ENCODE results near the gene ALDH1A3. TPM values are rescaled to one million over a fixed set of nuclear protein-coding genes. Genes with fewer than 3 reads are reported as not detected.
A peak's percentile ranks its signal among the peaks of the same experiment; 100 is the strongest.

The ALDH1A3 gene
- total RNA-seq, 1 experiment from 2014 or later = 248 TPM

GRCh38 chr15:100875976-100876375 lies 3.7 kb upstream of the ALDH1A3 start:
- ChIA-PET CTCF (interaction anchor here (1.2 to 1.6 kb wide), 2 partner anchors 131 to 204 kb away, joined by 3 to 5 read pairs; no protein-coding TSS in a partner anchor), RAD21 (ENCODE audit: low non-redundant PET in 1 of 2, low total read pairs in 2 of 2, uncharacterized antibody in 2 of 2, unreplicated experiment in 2 of 2) (no interaction called here), POLR2A (no interaction called here)
- no peak for TF ChIP-seq ZNF274 (IDR thresholded peaks at IDR 0.05; ENCODE audit: low read depth, low read length)
- TF ChIP-seq ZFX (IDR thresholded peaks at IDR 0.05) = no peak
- no peak for TF ChIP-seq CBX3 (IDR thresholded peaks at IDR 0.05; ENCODE audit: low read depth)
- TF ChIP-seq ATF3 (IDR thresholded peaks at IDR 0.05) = no peak
- TF ChIP-seq MAX (IDR thresholded peaks at IDR 0.05) = no peak
- no peak for TF ChIP-seq POLR2AphosphoS5 (IDR thresholded peaks at IDR 0.05; ENCODE audit: low read depth, low read length)
- no peak for TF ChIP-seq RAD21 (IDR thresholded peaks at IDR 0.05; ENCODE audit: low read depth)
- TF ChIP-seq JUND (IDR thresholded peaks at IDR 0.05) = no peak
- TF ChIP-seq YY1 (IDR thresholded peaks at IDR 0.05; ENCODE audit: extremely low read depth, insufficient replicate concordance, low read depth, low read length) = no peak
- H2AFZ ChIP-seq (ENCODE audit: low read depth, low read length, poor library complexity, severe bottlenecking) = no peak overlapping the region
- H3K9me2 ChIP-seq (ENCODE audit: insufficient read depth) = no peaks in the 10 kb centered on the region
- DNase-seq (ENCODE audit: low read depth, low spot score) (no peak), ATAC-seq (no peak)
- H3K9me3 ChIP-seq (ENCODE audit: control insufficient read depth in 1 of 2, insufficient read depth in 1 of 2, low read depth in 1 of 2, low read length in 2 of 2) = no peaks in the 10 kb centered on the region
- H4K20me1 ChIP-seq (ENCODE audit: insufficient read depth) = no peaks in the 10 kb centered on the region; the same call in 1 of the 2 replicates
- no peak overlapping the region for H3K27ac ChIP-seq (ENCODE audit: low read depth, low read length)
- H3K79me2 ChIP-seq (ENCODE audit: insufficient read depth, low read length) = peaks cover 25% of the 10 kb centered on the region
- intact Hi-C loops (cut with micrococcal nuclease) = no loop called here
- peaks cover 22 to 49% of the 10 kb centered on the region in 2 experiments for H3K4me1 ChIP-seq (ENCODE audit: control insufficient read depth in 1 of 2, insufficient read depth in 2 of 2, low read length in 2 of 2)
- peaks cover 0 to 3% of the 10 kb centered on the region in 2 experiments; a peak in 1 of 4 replicates for H3K36me3 ChIP-seq (ENCODE audit: control insufficient read depth in 1 of 2, insufficient read depth in 2 of 2, low read length in 2 of 2)
- no peak overlapping the region for H3K9ac ChIP-seq (ENCODE audit: low read length)
- no peak overlapping the region for H3K4me2 ChIP-seq (ENCODE audit: low read length)
- no peak overlapping the region for H3K4me3 ChIP-seq (replicated peaks in 1 of 2; ENCODE audit: low read depth in 1 of 2, low read length in 2 of 2)
- no peaks in the 10 kb centered on the region for H3K27me3 ChIP-seq (ENCODE audit: insufficient read depth, low read length)
- BruUV-seq (replicated peaks) = no TSS peak

- DNase-seq (ENCODE audit: low read depth, low spot score) (peak; percentile 66), ATAC-seq (peak; percentile 62)
- peak overlapping the region; percentile 3; the same call in 1 of the 2 replicates for H3K27ac ChIP-seq (ENCODE audit: low read depth, low read length)
- peaks cover 28 to 64% of the 10 kb centered on the region in 2 experiments for H3K4me1 ChIP-seq (ENCODE audit: control insufficient read depth in 1 of 2, insufficient read depth in 2 of 2, low read length in 2 of 2)
- peaks cover 12% of the 10 kb centered on the region; the same call in 1 of the 2 replicates for H4K20me1 ChIP-seq (ENCODE audit: insufficient read depth)
- H3K27me3 ChIP-seq (ENCODE audit: insufficient read depth, low read length) = no peaks in the 10 kb centered on the region
- peak overlapping the region; percentile 89 for H3K4me2 ChIP-seq (ENCODE audit: low read length)
- ChIA-PET POLR2A (interaction anchor here (1.2 kb wide), 1 partner anchor 164 kb away, joined by 3 read pairs; no protein-coding TSS in a partner anchor), RAD21 (ENCODE audit: low non-redundant PET in 1 of 2, low total read pairs in 2 of 2, uncharacterized antibody in 2 of 2, unreplicated experiment in 2 of 2) (no interaction called here), CTCF (interaction anchor here (1.0 to 1.7 kb wide), 3 partner anchors 8 to 206 kb away, joined by 3 to 5 read pairs (median 3); no protein-coding TSS in a partner anchor)
- intact Hi-C loops (cut with micrococcal nuclease) = no loop called here
- no TSS peak for BruUV-seq (replicated peaks)
- H3K9ac ChIP-seq (ENCODE audit: low read length) = peak overlapping the region; percentile 90
- H2AFZ ChIP-seq (ENCODE audit: low read depth, low read length, poor library complexity, severe bottlenecking) = no peak overlapping the region
- H3K36me3 ChIP-seq (ENCODE audit: control insufficient read depth in 1 of 2, insufficient read depth in 2 of 2, low read length in 2 of 2) = peaks cover 0 to 14% of the 10 kb centered on the region in 2 experiments; a peak in 1 of 4 replicates
- no peaks in the 10 kb centered on the region for H3K9me3 ChIP-seq (ENCODE audit: control insufficient read depth in 1 of 2, insufficient read depth in 1 of 2, low read depth in 1 of 2, low read length in 2 of 2)
- peaks cover 40% of the 10 kb centered on the region for H3K79me2 ChIP-seq (ENCODE audit: insufficient read depth, low read length)
- no peak overlapping the region for H3K4me3 ChIP-seq (replicated peaks in 1 of 2; ENCODE audit: low read depth in 1 of 2, low read length in 2 of 2)
- no peaks in the 10 kb centered on the region for H3K9me2 ChIP-seq (ENCODE audit: insufficient read depth)
- TF ChIP-seq RAD21 (IDR thresholded peaks at IDR 0.05; ENCODE audit: low read depth) (no peak), CEBPB (IDR thresholded peaks at IDR 0.05; ENCODE audit: low read depth) (no peak), SP1 (IDR thresholded peaks at IDR 0.05; ENCODE audit: low read depth) (0 out of 2 replicates have a peak, but pooled peaks have one; percentile 21), POLR2AphosphoS5 (IDR thresholded peaks at IDR 0.05; ENCODE audit: low read depth, low read length) (0 out of 2 replicates have a peak, but pooled peaks have one; percentile 26), JUND (IDR thresholded peaks at IDR 0.05) (no peak), MAX (IDR thresholded peaks at IDR 0.05) (peak; percentile 43; the same call in 1 of the 2 replicates), CTCF (IDR thresholded peaks at IDR 0.05 in 2 of 3, conservative IDR thresholded peaks at IDR 0.05 in 1 of 3; ENCODE audit: borderline replicate concordance in 1 of 3, insufficient read depth in 1 of 3, low read depth in 2 of 3, low read length in 2 of 3) (no peak), EGR1 (IDR thresholded peaks at IDR 0.05; ENCODE audit: low read depth) (no peak), EZH2phosphoT487 (IDR thresholded peaks at IDR 0.05; ENCODE audit: borderline replicate concordance) (no peak), SIN3A (IDR thresholded peaks at IDR 0.05; ENCODE audit: low read depth) (no peak)
Observed at GRCh38 chr15:100877551-100877950, 2.1 kb upstream of the ALDH1A3 start.

All from HCT116 (cell line).